Measurements from ENCODE around the gene SPANXN5.
"Not testable (repeated sequence)": the region's sequence is repeated elsewhere in the genome, so short reads cannot be mapped to it uniquely, and the experiment has no call there.

SPANXN5 gene

GRCh38 chrX:52797327-52797726 is at the start of gene SPANXN5:
Gene SPANXN5 (minus strand): TSS chrX:52797427. CDS start chrX:52797348, 79 bp downstream.
- DNase-seq (ENCODE audit: low read depth in 2 of 2, low spot score in 1 of 2) = not testable (repeated sequence)

- DNase-seq (ENCODE audit: low read depth in 2 of 2, low spot score in 1 of 2) = not testable (repeated sequence)
These were observed 46.4 kb upstream of the SPANXN5 start for GRCh38 chrX:52843619-52844018.

- DNase-seq (ENCODE audit: low read depth in 2 of 2, low spot score in 1 of 2) = no peak
These were observed 41.9 kb upstream of the SPANXN5 start for GRCh38 chrX:52839137-52839536.

GRCh38 chrX:52830551-52830950 is 33.3 kb upstream of the SPANXN5 start:
- DNase-seq (ENCODE audit: low read depth in 2 of 2, low spot score in 1 of 2) = no peak

- no peak for DNase-seq (ENCODE audit: low read depth in 2 of 2, low spot score in 1 of 2)
These were observed 27.4 kb upstream of the SPANXN5 start for GRCh38 chrX:52824608-52825007.

GRCh38 chrX:52821079-52821760 is 24.0 kb upstream of the SPANXN5 start:
- no peak for DNase-seq (ENCODE audit: low read depth in 2 of 2, low spot score in 1 of 2)

GRCh38 chrX:52819788-52820187 is 22.6 kb upstream of the SPANXN5 start:
- DNase-seq (ENCODE audit: low read depth in 2 of 2, low spot score in 1 of 2) = no peak

- no peak for DNase-seq (ENCODE audit: low read depth in 2 of 2, low spot score in 1 of 2)
These were observed 13.9 kb upstream of the SPANXN5 start, which contains the start of gene XAGE5 for GRCh38 chrX:52811065-52811625. Gene XAGE5 (plus strand): TSS chrX:52811287. CDS start chrX:52812567, 1,280 bp downstream.

GRCh38 chrX:52804876-52805275 is 7.6 kb upstream of the SPANXN5 start:
- DNase-seq (ENCODE audit: low read depth in 2 of 2, low spot score in 1 of 2) = not testable (repeated sequence)

GRCh38 chrX:52773504-52773903 is 23.7 kb downstream of the SPANXN5 start:
- not testable (repeated sequence) for DNase-seq (ENCODE audit: low read depth in 2 of 2, low spot score in 1 of 2)

- DNase-seq (ENCODE audit: low read depth in 2 of 2, low spot score in 1 of 2) = not testable (repeated sequence)
These were observed 31.2 kb downstream of the SPANXN5 start for GRCh38 chrX:52765983-52766382.

GRCh38 chrX:52750952-52751351 is 46.3 kb downstream of the SPANXN5 start, which contains the start of gene SSX2B:
Gene SSX2B (plus strand): TSS chrX:52751252. CDS start chrX:52752681, 1,429 bp downstream.
- DNase-seq (ENCODE audit: low read depth in 2 of 2, low spot score in 1 of 2) = not testable (repeated sequence)
